GM12878 (cell line): Measurements from ENCODE around the gene FRAS1. TPM values are rescaled to one million over a fixed set of nuclear protein-coding genes. Genes with fewer than 3 reads are reported as not detected.

Experiments used
- ATAC-seq: fragments of 200-7000 bp; cut with Tn5 transposase; 3 replicates; pipeline ENCODE4 v1.9.1; 2020; ENCODE audit warnings: mild to moderate bottlenecking, moderate library complexity
- BruUV-seq: library from RNA; stranded (reverse); fragments of 400-500 nt; replicated peaks from 2 replicates; lab custom pipeline; 2021; lab: Mats Ljungman, UMichigan
- CTCF ChIA-PET: fragments of 300-600 bp; sonication (Branson Sonifier 250); formaldehyde crosslinking; extraction: SDS; loops from one replicate; lab custom pipeline; 2021; ENCODE audit warnings: inconsistent platforms; lab: Yijun Ruan, JAX
- POLR2A ChIA-PET: fragments of 350-600 bp; formaldehyde crosslinking; extraction: SDS; loops from one replicate; lab custom pipeline; 2021; ENCODE audit warnings: inconsistent platforms; lab: Charles Lee
- RAD21 ChIA-PET: fragments of 300-600 bp; sonication (Branson Sonifier 250); formaldehyde crosslinking; loops from one replicate; lab custom pipeline; 2023; ENCODE audit warnings: antibody characterized with exemption; ENCODE audit not compliant: unreplicated experiment; lab: Charles Lee
- SMC1A ChIA-PET: fragments of 300-600 bp; sonication (Branson Sonifier 250); formaldehyde crosslinking; loops from one replicate; lab custom pipeline; 2023; ENCODE audit not compliant: unreplicated experiment, uncharacterized antibody; lab: Charles Lee
- DNase-seq: peaks from one replicate; pipeline ENCODE4 v3.0.0-alpha.2; 2011; ENCODE audit warnings: low read depth, low spot score
- FAIRE-seq: peaks from 3 replicates; lab custom pipeline; 2011; peaks lifted over from hg19 to GRCh38; lab: Jason Lieb, UNC
- H2AFZ ChIP-seq: 2 replicates; pipeline ENCODE4 v1.6.0; 2011; ENCODE audit warnings: low read depth, low read length, control low read depth; ENCODE audit not compliant: control insufficient read depth
- H3K27ac ChIP-seq: 2 replicates; pipeline ENCODE4 v1.5.1; 2011; ENCODE audit warnings: control low read depth; ENCODE audit not compliant: control insufficient read depth, insufficient read depth
- H3K27me3 ChIP-seq, 2 experiments: replicated peaks in 1 of 2; 2 replicates each; pipeline versions ENCODE4 v1.6.0 to v1.6.1; 2011; ENCODE audit warnings: low read length in 1 of 2; ENCODE audit not compliant: control insufficient read depth in 2 of 2, insufficient read depth in 2 of 2
- H3K36me3 ChIP-seq, 2 experiments: 2 replicates each; pipeline ENCODE4 v1.5.1; 2011; ENCODE audit warnings: low read length in 1 of 2; ENCODE audit not compliant: control insufficient read depth in 2 of 2, insufficient read depth in 2 of 2
- H3K4me1 ChIP-seq: 2 replicates; pipeline ENCODE4 v1.6.1; 2011; ENCODE audit warnings: mild to moderate bottlenecking, low read length, moderate library complexity, mixed read lengths; ENCODE audit not compliant: control insufficient read depth, insufficient read depth
- H3K4me2 ChIP-seq: 2 replicates; pipeline ENCODE4 v1.6.0; 2011; ENCODE audit warnings: control low read depth; ENCODE audit not compliant: control insufficient read depth, insufficient read depth
- H3K4me3 ChIP-seq: fragments of 200-600 bp; sonication (generic); 2 replicates; pipeline ENCODE4 v1.5.1; 2016
- H3K79me2 ChIP-seq: 2 replicates; pipeline ENCODE4 v1.6.0; 2011; ENCODE audit warnings: low read length; ENCODE audit not compliant: control insufficient read depth, insufficient read depth
- H3K9ac ChIP-seq: 2 replicates; pipeline ENCODE4 v1.8.0; 2011; ENCODE audit warnings: low read length, control low read depth, mixed read lengths; ENCODE audit not compliant: control insufficient read depth, insufficient read depth
- H3K9me3 ChIP-seq: replicated peaks from 3 replicates; pipeline ENCODE4 v1.5.1; 2011; ENCODE audit warnings: mild to moderate bottlenecking, low read length; ENCODE audit not compliant: control insufficient read depth, insufficient read depth
- H4K20me1 ChIP-seq: 2 replicates; pipeline ENCODE4 v1.6.0; 2011; ENCODE audit not compliant: control insufficient read depth, insufficient read depth
- BCL11A ChIP-seq: IDR thresholded peaks from 2 replicates; pipeline ENCODE4 v1.6.1; 2011; ENCODE audit warnings: low read depth, low read length
- CHD1 ChIP-seq: IDR thresholded peaks from 2 replicates; pipeline ENCODE4 v1.6.1; 2012; ENCODE audit warnings: low read depth, low read length, improper control_type of control experiment
- CHD2 ChIP-seq: IDR thresholded peaks from 2 replicates; pipeline ENCODE4 v1.6.1; 2011; ENCODE audit warnings: low read depth, low read length, improper control_type of control experiment, borderline replicate concordance
- CHD4 ChIP-seq: fragments of 200-600 bp; sonication (generic); IDR thresholded peaks from 2 replicates; pipeline ENCODE4 v1.6.1; 2016; ENCODE audit warnings: mild to moderate bottlenecking
- HCFC1 ChIP-seq: fragments of 150-350 bp; IDR thresholded peaks from 2 replicates; pipeline ENCODE4 v1.6.1; 2014; ENCODE audit warnings: low read length
- IRF4 ChIP-seq: IDR thresholded peaks from 2 replicates; pipeline ENCODE4 v1.6.1; 2011; ENCODE audit warnings: low read depth, low read length
- KAT2A ChIP-seq: conservative IDR thresholded peaks from 2 replicates; pipeline ENCODE4 v1.6.1; 2011; ENCODE audit warnings: low read depth, low read length; ENCODE audit not compliant: control insufficient read depth
- MEF2A ChIP-seq: IDR thresholded peaks from 2 replicates; pipeline ENCODE4 v1.6.1; 2011; ENCODE audit warnings: low read depth, mild to moderate bottlenecking, low read length, moderate library complexity; ENCODE audit not compliant: insufficient read depth
- MLLT1 ChIP-seq: fragments of 450-650 bp; IDR thresholded peaks from 2 replicates; pipeline ENCODE4 v1.6.1; 2016; ENCODE audit warnings: mild to moderate bottlenecking
- MTA3 ChIP-seq: IDR thresholded peaks from 2 replicates; pipeline ENCODE4 v1.6.1; 2012; ENCODE audit warnings: low read length, inconsistent platforms, borderline replicate concordance
- MXI1 ChIP-seq: fragments of 150-350 bp; IDR thresholded peaks from 2 replicates; pipeline ENCODE4 v1.6.1; 2011; ENCODE audit warnings: low read depth, mild to moderate bottlenecking, inconsistent platforms, low read length, improper control_type of control experiment
- NFIC ChIP-seq: IDR thresholded peaks from 2 replicates; pipeline ENCODE4 v1.6.1; 2012; ENCODE audit warnings: low read depth, mild to moderate bottlenecking, inconsistent platforms, low read length, moderate library complexity
- NFYB ChIP-seq: IDR thresholded peaks from 2 replicates; pipeline ENCODE4 v1.6.1; 2011; ENCODE audit warnings: low read depth, mild to moderate bottlenecking, low read length, improper control_type of control experiment, moderate library complexity; ENCODE audit not compliant: insufficient read depth
- PML ChIP-seq: IDR thresholded peaks from 2 replicates; pipeline ENCODE4 v1.6.1; 2012; ENCODE audit warnings: low read length, inconsistent platforms
- POLR2A ChIP-seq: IDR thresholded peaks from 2 replicates; pipeline ENCODE4 v1.6.1; 2011; ENCODE audit warnings: low read depth, mild to moderate bottlenecking, low read length
- PRDM15 ChIP-seq: fragments of 450-650 bp; formaldehyde crosslinking; IDR thresholded peaks from 2 replicates; pipeline ENCODE4 v1.4.0; 2020; ENCODE audit warnings: mild to moderate bottlenecking, moderate library complexity
- RELA ChIP-seq: fragments of 450-650 bp; IDR thresholded peaks from 2 replicates; pipeline ENCODE4 v1.8.0; 2014; ENCODE audit warnings: borderline replicate concordance; ENCODE audit not compliant: partially characterized antibody
- RELB ChIP-seq: fragments of 450-650 bp; IDR thresholded peaks from 2 replicates; pipeline ENCODE4 v1.6.1; 2017; ENCODE audit warnings: low read depth, mild to moderate bottlenecking, moderate library complexity
- STAT3 ChIP-seq: IDR thresholded peaks from 2 replicates; pipeline ENCODE4 v1.6.1; 2011; ENCODE audit warnings: low read depth, low read length, improper control_type of control experiment
- ZZZ3 ChIP-seq: IDR thresholded peaks from 2 replicates; pipeline ENCODE4 v1.6.1; 2011; ENCODE audit warnings: low read depth; ENCODE audit not compliant: control insufficient read depth, insufficient read length
- WGBS: methylation state at CpG from one replicate; pipeline ENCODE4 v1.1.6; 2016; ENCODE audit warnings: low lambda C conversion rate; ENCODE audit not compliant: insufficient replicate concordance, insufficient coverage; ENCODE audit errors: missing lambda C conversion rate; 5-methylcytosine and 5-hydroxymethylcytosine counted together
- in situ Hi-C: fragments of 300-500 bp; cut with MboI; formaldehyde crosslinking; loops from 9 replicates; pipeline ENCODE4 v1.14.3; 2018; ENCODE audit warnings: mixed read lengths
- intact Hi-C: fragments of 100-400 bp; cut with micrococcal nuclease; formaldehyde crosslinking; loops from one replicate; pipeline ENCODE4 v1.14.2; 2022; ENCODE audit not compliant: unreplicated experiment
- polyA plus RNA-seq, 11 experiments: library from polyadenylated mRNA; depleted of rRNA in 4 of 11; unstranded in 6 of 11; stranded (reverse) in 5 of 11; fragments of >200 nt; fragmentation: Nextera tagmentation in 4 of 11; fragmentation: Illumina TruSeq in 1 of 11; extraction: Ambion mirVana in 4 of 11; extraction: Trizol in 1 of 11; gene quantifications; 1 replicate in 1 of 11; 2 replicates in 10 of 11; pipeline versions ENCODE4 v1.2.1 to v1.2.3, GENCODE V29; 2011 to 2016; ENCODE audit warnings: inconsistent platforms in 2 of 11, missing spikeins in 2 of 11, low read depth in 1 of 11
- total RNA-seq, 4 experiments: library from RNA; depleted of rRNA in 3 of 4; stranded (reverse); fragments of >200 nt in 3 of 4; fragmentation: Illumina TruSeq in 1 of 4; extraction: Trizol in 1 of 4; gene quantifications; 2 replicates each; pipeline versions ENCODE4 v1.2.1 to v1.2.3, GENCODE V29; 2013 to 2021

Gene FRAS1
- total and polyA plus RNA-seq, 10 of the 15 experiments (the other 5 are each of a cell fraction or from before 2014, with no cell fraction given): 0.08 to 11.7 (median 0.20) TPM

- no peak for FAIRE-seq
- no peak overlapping the region for H3K9ac ChIP-seq
- no peak for ATAC-seq
- no peak for TF ChIP-seq IRF4
- no peak for TF ChIP-seq MXI1
- TF ChIP-seq BCL11A: no peak
- no peak for TF ChIP-seq NFYB
- TF ChIP-seq RELA: no peak
- no peak for TF ChIP-seq NFIC
- TF ChIP-seq POLR2A: no peak
- no peak for TF ChIP-seq PRDM15 (CRISPR knock-in tag)
- TF ChIP-seq HCFC1: no peak
- no peak for TF ChIP-seq MEF2A
- TF ChIP-seq CHD1: no peak
- TF ChIP-seq MTA3: no peak
- TF ChIP-seq STAT3: no peak
- no peak for TF ChIP-seq KAT2A
- TF ChIP-seq ZZZ3: no peak
- TF ChIP-seq CHD2: no peak
- TF ChIP-seq RELB: no peak
- no peak for TF ChIP-seq CHD4
- TF ChIP-seq MLLT1: no peak
- no peak for TF ChIP-seq PML
- TF ChIP-seq, all 136 proteins: peak for 0
- in situ Hi-C loops: no loop called here
- no peak overlapping the region for H3K4me2 ChIP-seq
- H3K79me2 ChIP-seq: no peaks in the 10 kb centered on the region
- no TSS peak for BruUV-seq
- no peaks in the 10 kb centered on the region for H3K27me3 ChIP-seq
- DNase-seq: no peak
- no peak overlapping the region for H2AFZ ChIP-seq
- no peaks in the 10 kb centered on the region for H3K9me3 ChIP-seq
- H3K27ac ChIP-seq: no peak overlapping the region
- POLR2A ChIA-PET: no interaction called here
- no peaks in the 10 kb centered on the region for H3K4me1 ChIP-seq
- intact Hi-C loops: no loop called here
- H4K20me1 ChIP-seq: no peaks in the 10 kb centered on the region
- no peaks in the 10 kb centered on the region for H3K36me3 ChIP-seq
- RAD21 ChIA-PET: no interaction called here
- WGBS: 61% methylated on average over 5 of the region's 5 CpGs
- SMC1A ChIA-PET: no interaction called here
- CTCF ChIA-PET: no interaction called here
- H3K4me3 ChIP-seq: no peak overlapping the region
Observed at GRCh38 chr4:78286281-78286680, 229.2 kb downstream of the FRAS1 start.
